NT2/D1 (cell line): ENCODE results near the gene NAA15.

Source experiments
- SUZ12 ChIP-seq: IDR thresholded peaks from 2 replicates; pipeline ENCODE4 v1.6.1; 2011; ENCODE audit not compliant: insufficient read length, insufficient read depth; ENCODE audit errors: extremely low read depth
- YY1 ChIP-seq: IDR thresholded peaks from 2 replicates; pipeline ENCODE4 v1.6.1; 2011; ENCODE audit not compliant: insufficient read length, insufficient read depth
- ZNF274 ChIP-seq: IDR thresholded peaks from 2 replicates; pipeline ENCODE4 v1.6.1; 2011; ENCODE audit warnings: mild to moderate bottlenecking, low read depth, low read length

DNA sequence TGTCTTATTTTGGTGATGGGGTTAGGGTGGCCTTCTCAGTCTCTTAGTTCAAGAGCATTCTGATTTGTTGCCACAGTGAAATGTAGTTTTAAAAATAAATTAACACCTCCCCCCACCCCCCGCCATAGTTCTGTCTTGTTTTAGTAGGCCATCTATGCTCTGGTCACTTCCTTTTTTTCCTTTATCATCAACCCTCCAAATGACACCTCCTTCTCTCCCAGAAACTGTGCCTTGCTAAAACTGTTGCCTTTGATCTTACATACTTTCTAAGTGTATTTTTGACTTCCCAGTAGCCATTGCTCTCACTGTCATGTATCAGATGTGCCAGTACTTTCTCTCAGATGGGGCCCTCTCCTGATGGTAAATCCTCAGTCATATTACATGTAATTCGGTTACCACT is 15.4 kb downstream of the NAA15 start:
- TF ChIP-seq SUZ12 = no peak
- no peak for TF ChIP-seq YY1
- no peak for TF ChIP-seq ZNF274
